NCI-H2196 treated with DMSO at 0.1 percent for 48 hours (cell line): ENCODE measurements around the gene SCAMP2.

Experiments used
- DNase-seq: peaks from one replicate; lab custom pipeline; 2025; ENCODE audit not compliant: unreplicated experiment; lab: John Stamatoyannopoulos, UW

Gene SCAMP2

GRCh38 chr15:74821790-74822158, 51.4 kb downstream of the SCAMP2 start:
- DNase-seq, result no peak

DNA sequence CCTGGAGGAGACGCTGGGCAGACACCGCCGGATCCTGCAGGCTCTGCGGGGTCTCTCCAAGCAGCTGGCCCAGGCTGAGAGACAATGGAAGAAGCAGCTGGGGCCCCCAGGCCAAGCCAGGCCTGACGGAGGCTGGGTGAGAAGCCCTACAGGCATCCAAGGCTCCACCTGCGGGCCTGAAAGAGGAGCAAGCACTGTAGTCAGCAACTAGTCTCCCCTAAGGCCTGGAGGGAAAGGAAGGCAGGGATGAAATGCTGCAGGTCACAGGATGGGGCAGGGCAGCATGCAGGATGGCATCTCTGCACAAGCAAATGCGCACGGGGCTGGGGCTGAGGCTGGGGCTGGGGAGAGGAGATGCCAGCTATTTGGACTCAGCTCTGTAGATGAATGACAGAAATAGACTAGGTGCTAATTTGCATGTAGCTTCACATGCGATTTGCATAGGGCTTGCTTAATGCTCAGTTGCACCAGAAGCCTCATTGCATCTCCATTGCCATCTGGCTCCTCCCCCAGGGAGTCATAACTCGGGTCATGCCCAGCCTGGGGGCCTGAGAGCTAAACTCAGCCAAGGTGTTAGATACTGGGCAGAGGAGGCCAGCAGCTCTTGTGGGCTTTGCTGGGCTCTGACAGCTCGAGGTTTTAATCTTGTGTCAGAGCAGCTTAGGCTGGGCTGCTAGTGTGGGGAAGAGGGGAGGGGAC, 51.9 kb downstream of the SCAMP2 start:
- DNase-seq, result no peak

DNA sequence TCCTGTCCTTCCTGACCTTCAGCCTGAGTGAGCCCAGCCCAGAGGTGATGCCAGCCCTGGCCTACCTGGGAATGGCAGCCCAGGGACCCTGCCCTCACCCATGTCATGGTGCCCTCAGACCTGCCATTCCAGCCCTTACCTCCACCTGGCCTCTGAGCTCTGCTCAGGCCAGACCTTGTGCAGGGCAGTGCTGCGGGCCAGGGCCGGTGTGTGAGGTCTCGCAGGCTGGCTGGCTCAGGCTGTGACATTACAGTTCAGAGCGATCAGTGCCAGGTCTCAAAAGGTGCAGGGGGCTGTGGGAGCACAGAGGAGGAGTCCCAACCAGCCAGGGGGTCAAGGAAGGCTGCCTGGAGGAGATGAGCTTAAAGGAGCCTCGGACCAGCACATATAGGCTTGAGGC, 53.1 kb downstream of the SCAMP2 start:
- no peak for DNase-seq

DNA sequence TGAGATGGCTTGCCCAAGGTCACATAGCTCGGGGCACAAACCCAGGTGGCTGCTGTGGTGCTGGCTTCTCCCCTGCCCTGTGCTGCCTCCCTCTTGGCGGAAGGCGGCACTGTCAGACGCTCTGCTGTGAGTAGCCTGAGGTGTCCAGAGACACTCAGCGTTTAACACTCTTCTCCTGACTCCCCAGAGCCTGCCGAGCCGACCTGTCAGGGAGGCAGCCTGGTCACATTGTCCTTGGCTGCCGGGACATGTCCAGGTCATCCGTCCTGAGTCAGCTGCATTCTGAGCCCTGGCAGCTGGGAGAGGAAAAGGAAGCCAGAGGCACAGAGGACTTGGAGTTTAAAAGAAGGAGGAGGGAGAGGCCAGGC, 55.8 kb downstream of the SCAMP2 start:
- no peak for DNase-seq

DNA sequence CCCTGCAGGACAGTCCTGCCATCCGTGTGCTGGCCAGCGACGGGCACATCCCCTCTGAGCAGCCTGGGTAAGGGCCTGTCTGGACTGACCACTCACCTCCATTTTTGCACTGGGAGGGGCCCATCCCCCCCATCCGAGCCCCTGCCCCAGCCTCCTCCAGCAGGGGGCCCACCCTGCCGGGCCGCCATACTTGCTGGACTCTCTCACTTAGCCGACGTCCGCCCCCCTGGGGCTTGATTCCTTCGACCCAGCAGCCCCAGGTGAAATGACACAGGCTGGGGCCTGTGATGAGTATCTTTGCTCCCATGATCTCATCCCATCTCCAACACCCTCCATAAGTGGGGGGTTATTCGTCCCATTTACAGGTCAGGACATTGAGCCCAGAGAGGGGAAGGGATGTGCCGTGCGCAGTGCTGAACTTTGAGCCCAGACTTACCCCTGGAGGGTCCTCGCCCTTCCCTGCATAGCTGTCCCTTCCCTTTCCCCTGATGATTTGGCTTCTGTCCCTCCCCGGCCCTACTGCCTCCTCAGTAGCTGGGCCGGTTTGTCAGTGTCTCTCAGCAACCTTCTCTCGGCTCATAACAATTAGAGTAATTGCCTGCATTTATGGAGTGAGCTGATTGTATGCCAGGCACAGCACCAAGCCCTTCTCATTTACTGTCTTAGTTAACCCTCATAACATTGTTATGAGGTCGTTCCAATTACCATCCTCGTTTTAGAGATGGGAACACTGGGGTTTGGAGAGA, 56.4 kb downstream of the SCAMP2 start:
- no peak for DNase-seq

DNA sequence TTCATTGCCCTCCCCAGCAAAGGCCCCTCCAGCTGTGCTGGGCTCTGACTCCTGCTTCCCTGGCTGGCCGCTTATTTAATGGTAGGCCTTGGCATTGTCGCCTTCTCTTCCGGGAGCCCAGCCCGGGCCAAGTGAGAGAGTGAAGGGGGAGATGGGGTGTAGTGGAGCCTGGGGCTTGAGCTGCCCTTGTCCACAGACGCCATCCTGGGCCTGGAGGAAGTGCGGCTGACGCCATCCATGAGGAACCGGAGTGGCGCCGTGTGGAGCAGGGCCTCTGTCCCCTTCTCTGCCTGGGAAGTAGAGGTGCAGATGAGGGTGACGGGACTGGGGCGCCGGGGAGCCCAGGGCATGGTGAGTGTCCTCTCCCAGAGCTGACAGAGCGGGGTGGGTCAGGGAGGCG, 57.2 kb downstream of the SCAMP2 start:
- DNase-seq, result no peak

DNA sequence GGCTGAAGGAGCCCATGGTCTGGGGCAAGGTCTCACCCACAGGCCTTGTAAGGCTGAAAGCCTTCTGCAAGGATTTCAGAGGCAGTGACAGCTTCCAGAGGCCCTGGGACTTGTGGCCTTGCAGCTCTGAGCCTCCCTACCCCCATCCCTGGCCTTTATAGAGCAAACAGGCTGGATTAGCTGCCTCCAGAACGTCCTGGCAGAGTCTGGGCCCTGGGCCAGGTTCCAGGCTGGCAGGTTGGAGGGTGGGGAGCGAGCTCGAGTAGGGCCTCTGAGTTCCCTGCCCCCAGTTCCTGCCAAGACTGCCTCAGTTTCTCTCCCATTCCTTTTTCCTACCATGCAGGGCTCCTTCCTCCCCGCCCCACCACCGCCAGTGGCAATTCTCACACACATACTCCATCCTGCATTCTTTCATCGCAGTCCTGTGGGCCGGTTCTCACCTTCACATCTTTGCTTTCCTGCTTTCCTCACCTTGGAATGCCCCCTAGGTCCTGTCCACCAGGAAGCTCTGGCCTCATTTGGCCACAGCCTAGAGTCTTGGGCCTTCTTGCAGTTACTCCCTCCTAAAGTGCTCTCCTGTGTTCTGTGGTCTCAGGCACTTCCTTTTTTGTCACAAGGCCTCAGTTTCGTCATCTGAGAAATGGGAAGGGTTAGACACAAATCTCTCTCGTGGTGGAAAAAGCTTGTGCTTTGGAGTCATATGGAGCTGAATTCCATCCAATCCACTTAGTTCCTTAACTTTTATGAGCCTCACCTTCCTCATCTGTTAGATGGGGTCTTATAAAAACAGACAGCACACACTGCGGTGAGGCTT, 57.8 kb downstream of the SCAMP2 start:
- DNase-seq, result no peak

DNA sequence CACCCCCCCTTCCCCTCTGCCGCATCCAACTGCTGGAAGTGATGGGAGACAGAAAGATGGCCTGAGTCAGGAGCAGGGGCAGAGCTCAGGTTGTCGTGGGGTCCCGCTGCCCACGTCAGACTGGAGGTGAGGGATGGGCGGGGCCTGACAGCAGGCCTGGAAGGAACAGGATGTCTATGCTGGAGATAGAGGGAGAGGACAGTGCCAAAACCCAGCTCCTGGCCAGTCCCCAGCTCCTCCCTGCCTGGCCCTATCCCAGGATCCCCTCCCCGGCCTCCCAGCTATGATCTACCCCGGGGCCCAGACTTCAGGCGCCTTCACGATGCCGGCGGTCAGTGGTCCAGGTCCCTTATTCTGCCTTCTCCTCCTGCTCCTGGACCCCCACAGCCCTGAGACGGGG, 60.6 kb downstream of the SCAMP2 start, which contains the start of gene LMAN1L:
Gene LMAN1L, plus strand, starts transcription at position 303 of the 400 bp plus-strand sequence. Its CDS starts 20 bp downstream, at position 323.
- DNase-seq, result no peak

GRCh38 chr15:74809956-74810355, 63.2 kb downstream of the SCAMP2 start:
- DNase-seq, result no peak

DNA sequence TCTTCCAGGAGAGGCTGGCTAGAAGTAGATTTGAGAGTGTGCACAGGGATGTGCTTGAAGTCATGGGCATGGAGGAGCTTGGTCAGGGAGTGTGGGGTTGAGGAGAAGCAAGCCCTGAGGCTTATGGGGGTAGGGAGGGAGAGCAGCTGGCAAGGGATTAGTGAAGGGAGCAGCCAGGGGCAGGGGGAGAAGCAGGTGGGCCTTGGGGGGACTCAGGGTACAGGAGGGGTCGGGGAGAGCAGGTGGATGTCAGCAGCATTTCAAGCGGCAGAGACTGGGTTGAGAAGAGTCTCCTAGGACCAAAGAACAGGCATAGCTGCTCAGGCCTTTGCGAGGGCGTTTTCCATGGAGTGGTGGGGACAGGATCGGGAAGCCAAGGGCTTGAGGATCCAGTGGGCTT, 63.9 kb downstream of the SCAMP2 start:
- no peak for DNase-seq

DNA sequence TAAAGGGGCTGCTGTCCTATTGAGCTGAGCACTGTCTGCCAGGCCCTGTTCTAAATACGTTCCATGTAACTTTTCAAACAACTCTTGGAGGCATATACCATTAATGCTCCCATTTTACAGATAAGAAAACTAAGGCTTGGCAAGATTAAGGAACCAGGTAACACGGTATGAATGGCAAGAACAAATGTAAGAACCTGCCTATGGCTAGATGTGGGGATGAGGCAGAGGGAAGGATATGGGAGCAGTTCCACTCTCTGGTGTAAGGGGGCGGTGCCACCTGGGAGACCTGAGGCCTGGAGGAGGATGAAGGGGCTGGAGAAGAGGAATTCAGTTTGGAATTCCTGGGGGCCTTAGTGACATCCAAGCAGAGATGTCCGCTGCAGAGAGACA, 64.3 kb downstream of the SCAMP2 start:
- DNase-seq, result no peak

DNA sequence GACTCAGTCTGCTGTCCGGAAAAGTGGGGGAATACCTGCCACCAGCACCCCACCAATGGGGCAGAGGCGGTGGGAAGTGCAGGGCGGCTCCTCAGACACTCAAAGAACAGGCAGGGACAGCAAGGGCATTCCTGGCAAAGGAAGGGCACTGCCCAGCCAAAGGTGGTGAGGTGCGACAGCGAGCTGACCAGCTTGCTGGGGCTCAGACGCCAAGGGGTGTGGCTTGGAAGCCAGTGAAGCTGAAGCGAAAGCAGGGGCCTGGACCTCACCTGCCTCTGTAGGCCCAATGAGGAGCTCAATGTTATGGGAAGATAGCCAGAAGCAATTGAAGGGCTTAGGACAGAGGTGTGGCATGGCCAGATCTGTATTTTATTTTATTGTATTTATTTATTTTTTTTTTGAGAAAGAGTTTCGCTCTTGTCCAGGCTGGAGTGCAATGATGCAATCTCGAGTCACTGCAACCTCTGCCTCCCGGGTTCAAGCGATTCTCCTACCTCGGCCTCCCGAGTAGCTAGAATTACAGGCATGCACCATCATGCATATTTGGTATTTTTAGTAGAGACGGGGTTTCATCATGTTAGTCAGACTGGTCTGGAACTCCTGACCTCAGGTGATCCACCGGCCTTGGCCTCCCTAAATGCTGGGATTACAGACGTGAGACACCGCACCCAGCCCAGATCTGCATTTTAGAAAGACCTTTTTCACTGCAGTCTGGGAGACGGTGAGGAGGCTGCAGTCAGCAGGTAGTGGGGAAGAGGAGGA, 64.9 kb downstream of the SCAMP2 start:
- peak; percentile 52 for DNase-seq

GRCh38 chr15:74807282-74807681, 65.9 kb downstream of the SCAMP2 start:
- no peak for DNase-seq

- no peak for DNase-seq
These were observed 68.2 kb downstream of the SCAMP2 start for GRCh38 chr15:74804935-74805334.

DNA sequence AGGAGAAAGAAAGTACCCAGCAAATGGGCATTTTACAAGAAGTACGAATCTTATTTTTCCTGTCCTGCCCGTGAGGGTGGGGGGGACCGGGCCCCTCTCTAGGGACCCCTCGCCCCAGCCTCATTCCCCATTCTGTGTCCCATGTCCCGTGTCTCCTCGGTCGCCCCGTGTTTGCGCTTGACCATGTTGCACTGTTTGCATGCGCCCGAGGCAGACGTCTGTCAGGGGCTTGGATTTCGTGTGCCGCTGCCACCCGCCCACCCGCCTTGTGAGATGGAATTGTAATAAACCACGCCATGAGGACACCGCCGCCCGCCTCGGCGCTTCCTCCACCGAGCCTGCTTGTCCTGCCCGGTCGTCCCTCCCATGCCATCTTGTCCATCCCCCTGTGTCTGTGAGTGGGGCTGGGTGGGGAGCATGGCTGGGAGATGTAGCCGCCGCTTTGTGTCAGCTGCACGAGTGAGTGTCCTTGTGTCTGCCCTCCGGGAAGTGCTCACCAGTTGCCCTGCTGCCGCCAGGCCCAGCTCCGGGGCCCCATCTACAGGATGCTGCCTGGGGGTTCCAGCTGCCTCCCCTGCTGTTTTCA, 70.2 kb downstream of the SCAMP2 start:
- DNase-seq, result no peak

DNA sequence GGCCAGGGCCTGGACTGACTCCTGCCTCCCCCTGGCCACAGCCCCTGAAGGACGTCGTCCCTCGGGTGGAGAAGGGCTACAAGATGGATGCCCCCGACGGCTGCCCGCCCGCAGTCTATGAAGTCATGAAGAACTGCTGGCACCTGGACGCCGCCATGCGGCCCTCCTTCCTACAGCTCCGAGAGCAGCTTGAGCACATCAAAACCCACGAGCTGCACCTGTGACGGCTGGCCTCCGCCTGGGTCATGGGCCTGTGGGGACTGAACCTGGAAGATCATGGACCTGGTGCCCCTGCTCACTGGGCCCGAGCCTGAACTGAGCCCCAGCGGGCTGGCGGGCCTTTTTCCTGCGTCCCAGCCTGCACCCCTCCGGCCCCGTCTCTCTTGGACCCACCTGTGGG, 70.9 kb downstream of the SCAMP2 start:
- DNase-seq, result no peak

GRCh38 chr15:74801311-74801997, 71.7 kb downstream of the SCAMP2 start:
- no peak for DNase-seq

DNA sequence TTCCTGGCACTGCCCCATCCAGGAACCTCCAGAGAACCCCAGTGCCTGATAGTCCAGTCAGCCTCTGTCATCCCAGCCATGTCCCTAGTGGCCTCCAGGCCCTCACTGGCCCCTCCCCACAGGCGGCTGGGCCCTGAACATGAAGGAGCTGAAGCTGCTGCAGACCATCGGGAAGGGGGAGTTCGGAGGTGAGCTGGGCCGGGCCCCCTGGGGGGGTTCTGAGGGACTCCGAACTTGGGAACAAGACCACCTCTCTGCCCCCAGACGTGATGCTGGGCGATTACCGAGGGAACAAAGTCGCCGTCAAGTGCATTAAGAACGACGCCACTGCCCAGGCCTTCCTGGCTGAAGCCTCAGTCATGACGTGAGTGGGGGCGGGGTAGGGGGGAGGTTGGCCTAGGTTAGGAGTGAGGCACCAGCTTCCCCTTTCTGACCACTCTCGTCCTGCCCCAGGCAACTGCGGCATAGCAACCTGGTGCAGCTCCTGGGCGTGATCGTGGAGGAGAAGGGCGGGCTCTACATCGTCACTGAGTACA, 72.5 kb downstream of the SCAMP2 start:
- DNase-seq, result no peak

DNA sequence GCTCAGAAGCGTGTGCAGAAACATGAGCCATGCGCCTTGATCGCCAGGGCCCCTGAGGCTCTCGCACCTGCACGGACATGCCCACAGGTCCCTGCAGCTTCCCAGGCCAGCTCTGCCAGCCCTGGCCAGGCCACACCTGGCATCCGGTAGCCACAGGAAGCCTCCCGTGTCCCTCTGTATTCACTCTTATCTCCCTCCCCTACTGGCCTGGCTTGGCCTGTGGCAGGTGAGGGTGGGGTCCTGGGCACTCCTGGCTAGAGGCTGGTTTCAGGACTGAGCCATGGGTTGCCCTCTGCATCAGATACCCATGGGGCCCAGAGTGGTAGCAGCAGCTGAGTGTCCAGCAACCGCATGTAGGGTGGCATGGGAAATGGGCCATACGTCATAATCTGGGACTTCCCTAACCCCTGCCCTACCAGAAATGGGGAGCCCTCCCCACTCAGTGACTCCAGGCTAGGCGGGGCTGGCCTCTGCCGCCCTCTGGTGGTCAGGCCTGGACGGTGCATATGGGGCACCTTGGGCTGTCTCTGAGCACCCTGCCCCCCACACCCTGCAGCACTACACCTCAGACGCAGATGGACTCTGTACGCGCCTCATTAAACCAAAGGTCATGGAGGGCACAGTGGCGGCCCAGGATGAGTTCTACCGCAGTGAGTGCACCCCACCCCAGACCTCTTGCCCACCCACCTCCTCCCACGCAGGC, 73.2 kb downstream of the SCAMP2 start:
- peak; percentile 62 for DNase-seq
